PC-9 (cell line): ENCODE results near the gene ARFIP1. TPM values are rescaled to one million over a fixed set of nuclear protein-coding genes. Genes with fewer than 3 reads are reported as not detected.

Experiments
- BruUV-seq: library from RNA; stranded (reverse); fragments of 400-500 nt; replicated peaks from 2 replicates; lab custom pipeline; 2021; lab: Mats Ljungman, UMichigan
- CTCF ChIA-PET: fragments of 300-600 bp; sonication (Branson Sonifier 250); formaldehyde crosslinking; loops from one replicate; lab custom pipeline; 2022; ENCODE audit warnings: antibody characterized with exemption; lab: Charles Lee
- POLR2A ChIA-PET: fragments of 300-600 bp; sonication (Branson Sonifier 250); formaldehyde crosslinking; loops from one replicate; lab custom pipeline; 2022; ENCODE audit warnings: antibody characterized with exemption; ENCODE audit not compliant: unreplicated experiment; lab: Charles Lee
- DNase-seq, 2 experiments: peaks; one replicate each; pipeline versions ENCODE4 v3.0.0 to v3.0.0-alpha.2; 2015 to 2022; ENCODE audit warnings: mixed read lengths in 1 of 2
- H2AFZ ChIP-seq: fragments of 200-600 bp; sonication (generic); 2 replicates; pipeline ENCODE4 v1.8.1; 2017; ENCODE audit warnings: antibody characterized with exemption
- H3F3A ChIP-seq: fragments of 200-600 bp; sonication (generic); 2 replicates; pipeline ENCODE4 v1.8.1; 2017; ENCODE audit warnings: antibody characterized with exemption, mild to moderate bottlenecking, low read depth; ENCODE audit not compliant: insufficient read depth
- H3K27ac ChIP-seq: fragments of 200-600 bp; sonication (generic); 2 replicates; pipeline ENCODE4 v1.6.1; 2016; ENCODE audit warnings: mixed run types
- H3K27me3 ChIP-seq: fragments of 200-600 bp; sonication (generic); 2 replicates; pipeline ENCODE4 v1.6.1; 2016; ENCODE audit warnings: low read depth, mixed run types; ENCODE audit not compliant: insufficient read depth
- H3K36me3 ChIP-seq: fragments of 200-600 bp; sonication (generic); 2 replicates; pipeline ENCODE4 v1.6.1; 2016; ENCODE audit warnings: low read depth, mixed run types
- H3K4me1 ChIP-seq: fragments of 200-600 bp; sonication (generic); replicated peaks from 2 replicates; pipeline ENCODE4 v1.6.1; 2016; ENCODE audit warnings: mixed run types; ENCODE audit not compliant: insufficient read depth
- H3K4me2 ChIP-seq: fragments of 200-600 bp; sonication (generic); 2 replicates; pipeline ENCODE4 v1.6.1; 2017; ENCODE audit warnings: mixed run types
- H3K4me3 ChIP-seq: fragments of 200-600 bp; sonication (generic); 2 replicates; pipeline ENCODE4 v1.6.1; 2016; ENCODE audit warnings: mixed run types
- H3K79me2 ChIP-seq: fragments of 200-600 bp; sonication (generic); 2 replicates; pipeline ENCODE4 v1.6.1; 2017; ENCODE audit warnings: low read depth, mixed run types
- H3K9me2 ChIP-seq: fragments of 200-600 bp; sonication (generic); 2 replicates; pipeline ENCODE4 v1.8.1; 2017; ENCODE audit warnings: mild to moderate bottlenecking; ENCODE audit not compliant: insufficient read depth
- H3K9me3 ChIP-seq: fragments of 200-600 bp; sonication (generic); 2 replicates; pipeline ENCODE4 v1.8.1; 2016; ENCODE audit warnings: low read depth; ENCODE audit not compliant: insufficient read depth
- H4K20me1 ChIP-seq: fragments of 200-600 bp; sonication (generic); 2 replicates; pipeline ENCODE4 v1.8.1; 2017; ENCODE audit not compliant: insufficient read depth
- EZH2 ChIP-seq: fragments of 200-600 bp; sonication (generic); IDR thresholded peaks from 2 replicates; pipeline ENCODE4 v1.8.0; 2017; ENCODE audit warnings: antibody characterized with exemption, low read depth
- intact Hi-C: fragments of 100-400 bp; cut with micrococcal nuclease; formaldehyde crosslinking; loops from one replicate; pipeline ENCODE4 v1.10.0; 2022; ENCODE audit not compliant: unreplicated experiment
- total RNA-seq: library from RNA; stranded (reverse); gene quantifications from 2 replicates; pipeline ENCODE4 v1.2.3, GENCODE V29; 2021
- TF ChIP-seq, protein P1 (sequence below): fragments of 200-600 bp; sonication (generic); conservative IDR thresholded peaks from 2 replicates; pipeline ENCODE4 v1.6.1; 2017; ENCODE audit warnings: mixed run types, antibody characterized with exemption, mild to moderate bottlenecking, moderate library complexity

Gene ARFIP1
- total RNA-seq, 1 experiment from 2014 or later = 38.4 TPM

DNA sequence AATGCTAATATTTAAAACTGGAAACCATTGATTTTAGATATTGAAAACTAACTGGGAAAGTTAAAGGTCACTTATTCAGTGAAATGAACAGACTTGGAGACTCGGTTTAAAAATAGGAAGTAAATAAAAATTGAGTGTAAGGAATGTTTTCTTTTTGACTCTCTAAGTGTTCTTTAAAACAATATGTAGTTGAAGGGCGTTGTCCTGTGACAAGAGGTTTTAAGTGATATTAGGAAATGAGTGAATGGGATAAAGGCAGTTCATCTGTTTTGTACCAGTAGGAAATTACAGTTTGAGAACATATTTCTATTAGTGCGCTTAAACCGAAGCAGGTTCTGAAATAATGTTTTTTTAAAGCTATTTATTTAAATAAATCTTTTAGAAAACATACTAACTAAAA is 77.2 kb downstream of the ARFIP1 start:
- H4K20me1 ChIP-seq = no peaks in the 10 kb centered on the region
- peaks cover 10% of the 10 kb centered on the region; the same call in 1 of the 2 replicates for H3K4me1 ChIP-seq
- no TSS peak for BruUV-seq
- no peak overlapping the region for H3K4me2 ChIP-seq
- no peak for DNase-seq
- H3K36me3 ChIP-seq = no peaks in the 10 kb centered on the region
- POLR2A ChIA-PET = interaction anchor here (0.5 kb wide), 1 partner anchor 173 kb away, joined by 3 read pairs; no protein-coding TSS in a partner anchor
- H3K27ac ChIP-seq = no peak overlapping the region
- no peak overlapping the region for H3K4me3 ChIP-seq
- no peak overlapping the region for H2AFZ ChIP-seq
- intact Hi-C loops = no loop called here
- no peaks in the 10 kb centered on the region for H3K27me3 ChIP-seq
- CTCF ChIA-PET = no interaction called here
- peaks cover 7% of the 10 kb centered on the region; the same call in 1 of the 2 replicates for H3K9me3 ChIP-seq
- no peaks in the 10 kb centered on the region for H3K9me2 ChIP-seq
- H3F3A ChIP-seq = no peaks in the 10 kb centered on the region
- H3K79me2 ChIP-seq = no peaks in the 10 kb centered on the region; the same call in 1 of the 2 replicates
- TF ChIP-seq, protein P1, sequence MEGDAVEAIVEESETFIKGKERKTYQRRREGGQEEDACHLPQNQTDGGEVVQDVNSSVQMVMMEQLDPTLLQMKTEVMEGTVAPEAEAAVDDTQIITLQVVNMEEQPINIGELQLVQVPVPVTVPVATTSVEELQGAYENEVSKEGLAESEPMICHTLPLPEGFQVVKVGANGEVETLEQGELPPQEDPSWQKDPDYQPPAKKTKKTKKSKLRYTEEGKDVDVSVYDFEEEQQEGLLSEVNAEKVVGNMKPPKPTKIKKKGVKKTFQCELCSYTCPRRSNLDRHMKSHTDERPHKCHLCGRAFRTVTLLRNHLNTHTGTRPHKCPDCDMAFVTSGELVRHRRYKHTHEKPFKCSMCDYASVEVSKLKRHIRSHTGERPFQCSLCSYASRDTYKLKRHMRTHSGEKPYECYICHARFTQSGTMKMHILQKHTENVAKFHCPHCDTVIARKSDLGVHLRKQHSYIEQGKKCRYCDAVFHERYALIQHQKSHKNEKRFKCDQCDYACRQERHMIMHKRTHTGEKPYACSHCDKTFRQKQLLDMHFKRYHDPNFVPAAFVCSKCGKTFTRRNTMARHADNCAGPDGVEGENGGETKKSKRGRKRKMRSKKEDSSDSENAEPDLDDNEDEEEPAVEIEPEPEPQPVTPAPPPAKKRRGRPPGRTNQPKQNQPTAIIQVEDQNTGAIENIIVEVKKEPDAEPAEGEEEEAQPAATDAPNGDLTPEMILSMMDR = no peak
- no peak for TF ChIP-seq EZH2

DNA sequence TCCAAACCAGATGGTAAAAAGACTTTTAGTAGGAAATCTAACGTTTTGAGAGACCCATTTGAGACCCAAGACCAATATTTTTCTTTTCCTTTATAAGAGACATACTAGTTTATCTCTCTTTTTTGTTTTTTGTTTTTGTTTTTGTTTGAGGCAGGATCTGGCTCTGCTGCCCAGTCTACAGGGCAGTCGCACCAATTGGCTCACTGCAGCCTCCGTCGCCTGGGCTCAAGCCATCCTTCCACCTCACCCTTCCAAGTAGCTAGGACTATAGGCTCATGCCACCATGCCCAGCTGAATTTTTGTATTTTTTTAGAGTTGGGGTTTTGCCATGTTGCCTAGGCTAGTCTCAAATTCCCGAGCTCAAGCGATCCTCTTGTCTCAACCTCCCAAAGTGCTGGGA is 79.2 kb downstream of the ARFIP1 start:
- TF ChIP-seq EZH2 = no peak
- TF ChIP-seq, protein P1 = no peak
- BruUV-seq = no TSS peak
- no peaks in the 10 kb centered on the region for H3F3A ChIP-seq
- POLR2A ChIA-PET = no interaction called here
- H3K9me2 ChIP-seq = no peaks in the 10 kb centered on the region
- H3K36me3 ChIP-seq = no peaks in the 10 kb centered on the region
- H3K27ac ChIP-seq = no peak overlapping the region
- peaks cover 10% of the 10 kb centered on the region; the same call in 1 of the 2 replicates for H3K4me1 ChIP-seq
- H4K20me1 ChIP-seq = no peaks in the 10 kb centered on the region
- no peak overlapping the region for H2AFZ ChIP-seq
- no peaks in the 10 kb centered on the region for H3K9me3 ChIP-seq
- intact Hi-C loops = no loop called here
- peaks cover 3% of the 10 kb centered on the region; the same call in 1 of the 2 replicates for H3K79me2 ChIP-seq
- no peak for DNase-seq
- CTCF ChIA-PET = no interaction called here
- no peak overlapping the region for H3K4me3 ChIP-seq
- no peaks in the 10 kb centered on the region for H3K27me3 ChIP-seq
- H3K4me2 ChIP-seq = no peak overlapping the region

DNA sequence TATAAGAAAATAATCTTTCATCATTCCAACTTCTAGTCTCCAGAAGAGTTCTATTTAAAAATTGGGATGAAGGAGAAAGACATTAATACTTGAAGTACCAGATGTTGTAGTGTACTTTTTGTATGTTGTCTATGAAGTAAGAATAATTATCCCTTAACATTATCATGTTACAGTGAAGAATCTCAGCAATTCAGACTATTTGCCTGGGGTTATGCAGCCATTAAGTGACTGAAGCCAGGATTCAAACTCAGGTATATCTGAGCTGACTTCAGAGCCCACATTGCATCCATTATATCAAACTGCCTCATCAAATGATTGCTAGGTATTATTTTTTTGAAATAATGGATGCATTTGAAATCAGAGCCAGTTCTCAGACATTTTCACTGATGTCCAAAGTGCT is 80.3 kb downstream of the ARFIP1 start:
- DNase-seq = no peak
- Histone ChIP-seq H3K27ac (no peak overlapping the region), H3K36me3 (no peaks in the 10 kb centered on the region), H4K20me1 (no peaks in the 10 kb centered on the region), H3F3A (no peaks in the 10 kb centered on the region), H3K4me2 (no peak overlapping the region), H3K79me2 (peaks cover 3% of the 10 kb centered on the region; the same call in 1 of the 2 replicates), H3K4me3 (no peak overlapping the region), H2AFZ (no peak overlapping the region), H3K27me3 (no peaks in the 10 kb centered on the region), H3K9me3 (no peaks in the 10 kb centered on the region), H3K9me2 (no peaks in the 10 kb centered on the region), H3K4me1 (peaks cover 10% of the 10 kb centered on the region; the same call in 1 of the 2 replicates)
- intact Hi-C loops = no loop called here
- ChIA-PET POLR2A (interaction anchor here (1.0 kb wide), 1 partner anchor 80 kb away, joined by 5 read pairs; the partner anchor contains the start of genes ARFIP1 and TIGD4), CTCF (no interaction called here)
- BruUV-seq = no TSS peak
- TF ChIP-seq, protein P1 = no peak
- no peak for TF ChIP-seq EZH2
